ENCODE results near the gene NARF. TPM values are rescaled to one million over a fixed set of nuclear protein-coding genes. Genes with fewer than 3 reads are reported as not detected.

The NARF gene
- total RNA-seq, 1 experiment from 2014 or later: 96.7 TPM

- TF ChIP-seq ZNF219 (CRISPR knock-in tag; IDR thresholded peaks at IDR 0.05; ENCODE audit: borderline replicate concordance) (no peak), ATF1 (CRISPR knock-in tag; IDR thresholded peaks at IDR 0.05) (no peak), ZNF317 (CRISPR knock-in tag; IDR thresholded peaks at IDR 0.05; ENCODE audit: borderline replicate concordance, low read depth) (no peak), MXD4 (CRISPR knock-in tag; IDR thresholded peaks at IDR 0.05; ENCODE audit: borderline replicate concordance) (no peak), GTF2I (CRISPR knock-in tag; conservative IDR thresholded peaks at IDR 0.05) (no peak)
Measured at GRCh38 chr17:82415336-82415735, 43.2 kb upstream of the NARF start (continued).

GRCh38 chr17:82415786-82416185 lies 42.8 kb upstream of the NARF start:
- no peaks in the 10 kb centered on the region for H3K27me3 Mint-ChIP-seq (ENCODE audit: low read depth)
- H3K36me3 Mint-ChIP-seq: peaks cover 8% of the 10 kb centered on the region
- H3K4me1 Mint-ChIP-seq: peaks cover 13% of the 10 kb centered on the region
- POLR2A ChIA-PET: no interaction called here
- 0 out of 2 replicates have a peak overlapping the region, but pooled peaks have one; percentile 57 for H3K27ac Mint-ChIP-seq
- CTCF ChIA-PET: interaction anchor here (0.5 to 1.8 kb wide), 2 partner anchors 9 to 131 kb away, joined by 3 to 9 read pairs; no protein-coding TSS in a partner anchor
- no peak for ATAC-seq
- DNase-seq (ENCODE audit: low spot score): no peak
- no peak overlapping the region for H3K4me3 Mint-ChIP-seq
- TF ChIP-seq KAT7 (CRISPR knock-in tag; IDR thresholded peaks at IDR 0.05; ENCODE audit: borderline replicate concordance) (no peak), TEAD4 (CRISPR knock-in tag; IDR thresholded peaks at IDR 0.05) (no peak), FOXK1 (CRISPR knock-in tag; IDR thresholded peaks at IDR 0.05) (no peak), CTCF (IDR thresholded peaks at IDR 0.05) (no peak), MLX (CRISPR knock-in tag; IDR thresholded peaks at IDR 0.05) (no peak), NFE2L1 (CRISPR knock-in tag; IDR thresholded peaks at IDR 0.05) (no peak), PRRX2 (CRISPR knock-in tag; IDR thresholded peaks at IDR 0.05) (no peak)
- no peaks in the 10 kb centered on the region for H3K9me3 Mint-ChIP-seq

- ChIA-PET CTCF (interaction anchor here (0.5 to 1.0 kb wide), 2 partner anchors 65 to 132 kb away, joined by 3 to 4 read pairs; no protein-coding TSS in a partner anchor), POLR2A (no interaction called here)
- ATAC-seq: no peak
- no peak overlapping the region for H3K27ac Mint-ChIP-seq
- TF ChIP-seq ATF3 (CRISPR knock-in tag; conservative IDR thresholded peaks at IDR 0.05) (no peak), MYBL2 (CRISPR knock-in tag; IDR thresholded peaks at IDR 0.05) (no peak), E2F1 (CRISPR knock-in tag; IDR thresholded peaks at IDR 0.05) (no peak), ZBTB43 (CRISPR knock-in tag; IDR thresholded peaks at IDR 0.05) (no peak), TEAD1 (CRISPR knock-in tag; IDR thresholded peaks at IDR 0.05) (no peak), CTCF (IDR thresholded peaks at IDR 0.05) (no peak), ARID4B (CRISPR knock-in tag; IDR thresholded peaks at IDR 0.05; ENCODE audit: borderline replicate concordance) (no peak), ATF6 (CRISPR knock-in tag; IDR thresholded peaks at IDR 0.05) (no peak), FOXJ3 (CRISPR knock-in tag; IDR thresholded peaks at IDR 0.05; ENCODE audit: borderline replicate concordance) (no peak)
- no peaks in the 10 kb centered on the region for H3K9me3 Mint-ChIP-seq
- peaks cover 12% of the 10 kb centered on the region for H3K36me3 Mint-ChIP-seq
- H3K27me3 Mint-ChIP-seq (ENCODE audit: low read depth): no peaks in the 10 kb centered on the region
- H3K4me3 Mint-ChIP-seq: no peak overlapping the region
- no peak for DNase-seq (ENCODE audit: low spot score)
- H3K4me1 Mint-ChIP-seq: peaks cover 13% of the 10 kb centered on the region
Measured at GRCh38 chr17:82416264-82416663, 42.3 kb upstream of the NARF start.

Measured in WTC11 (cell line).